ENCODE data around the gene IBTK.
"Not testable (repeated sequence)": the region's sequence is repeated elsewhere in the genome, so short reads cannot be mapped to it uniquely, and the experiment has no call there.

Gene IBTK

GRCh38 chr6:82245376-82245775 lies 2.2 kb downstream of the IBTK start:
- DNase-seq: no peak

- no peak for DNase-seq
Observed at GRCh38 chr6:82243884-82244283, 3.7 kb downstream of the IBTK start.

GRCh38 chr6:82240186-82240585 lies 7.4 kb downstream of the IBTK start:
- no peak for DNase-seq

GRCh38 chr6:82239597-82239996 lies 7.9 kb downstream of the IBTK start:
- DNase-seq: no peak

GRCh38 chr6:82237013-82237412 lies 10.5 kb downstream of the IBTK start:
- no peak for DNase-seq

- no peak for DNase-seq
Observed at GRCh38 chr6:82227770-82228169, 19.8 kb downstream of the IBTK start.

- no peak for DNase-seq
Observed at GRCh38 chr6:82220167-82220566, 27.4 kb downstream of the IBTK start.

GRCh38 chr6:82217018-82217586 lies 30.4 kb downstream of the IBTK start:
- DNase-seq: no peak

GRCh38 chr6:82216549-82216948 lies 31.0 kb downstream of the IBTK start:
- DNase-seq: no peak

- DNase-seq: no peak
Observed at GRCh38 chr6:82211326-82211725, 36.2 kb downstream of the IBTK start.

GRCh38 chr6:82208913-82209312 lies 38.6 kb downstream of the IBTK start:
- no peak for DNase-seq

- no peak for DNase-seq
Observed at GRCh38 chr6:82205930-82206392, 41.6 kb downstream of the IBTK start.

GRCh38 chr6:82204020-82204419 lies 43.5 kb downstream of the IBTK start:
- no peak for DNase-seq

- DNase-seq: no peak
Observed at GRCh38 chr6:82197784-82198183, 49.8 kb downstream of the IBTK start.

- not testable (repeated sequence) for DNase-seq
Observed at GRCh38 chr6:82197245-82197644, 50.3 kb downstream of the IBTK start.

GRCh38 chr6:82196161-82196560 lies 51.4 kb downstream of the IBTK start:
- no peak for DNase-seq

GRCh38 chr6:82195619-82196018 lies 51.9 kb downstream of the IBTK start:
- no peak for DNase-seq

- DNase-seq: no peak
Observed at GRCh38 chr6:82185948-82186535, 61.5 kb downstream of the IBTK start.

- DNase-seq: no peak
Observed at GRCh38 chr6:82183642-82184282, 63.8 kb downstream of the IBTK start.

- DNase-seq: no peak
Observed at GRCh38 chr6:82182756-82183155, 64.8 kb downstream of the IBTK start.

- DNase-seq: no peak
Observed at GRCh38 chr6:82179415-82179814, 68.1 kb downstream of the IBTK start.

GRCh38 chr6:82178759-82179112 lies 68.8 kb downstream of the IBTK start:
- no peak for DNase-seq

GRCh38 chr6:82178077-82178758 lies 69.3 kb downstream of the IBTK start:
- peak; percentile 28 to 36 for DNase-seq

GRCh38 chr6:82176616-82177015 lies 70.9 kb downstream of the IBTK start:
- DNase-seq: no peak
